HG03469 (cell line): ENCODE data around the gene TEX26.

Source experiments
- ATAC-seq: cut with Tn5 transposase; IDR thresholded peaks from one replicate; pipeline ENCODE4 v1.9.1; 2021; ENCODE audit warnings: mild to moderate bottlenecking, moderate library complexity, moderate number of reproducible peaks; ENCODE audit not compliant: unreplicated experiment

Gene TEX26

GRCh38 chr13:30974350-30974749, 41.9 kb downstream of the TEX26 start:
- no peak for ATAC-seq

DNA sequence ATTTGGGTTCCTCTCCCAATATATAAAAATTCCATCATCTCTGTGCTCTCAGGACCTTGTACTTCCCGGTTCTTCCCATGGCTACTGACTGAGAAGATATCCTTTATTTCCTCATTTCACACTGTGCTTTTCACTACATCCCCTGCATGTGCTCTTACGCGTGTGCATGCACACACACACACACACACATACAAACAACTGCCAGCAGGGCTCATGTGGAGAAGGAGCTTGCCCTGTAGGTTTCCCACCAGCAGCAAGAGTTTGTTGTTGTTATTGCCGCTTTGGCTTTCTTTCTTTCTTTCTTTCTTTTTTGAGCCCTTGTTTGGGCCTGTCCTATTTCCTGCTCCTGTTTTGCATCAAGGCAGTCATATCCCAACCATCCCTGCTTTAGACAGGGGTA, 43.6 kb downstream of the TEX26 start:
- ATAC-seq: no peak

- no peak for ATAC-seq
These were observed 46.8 kb downstream of the TEX26 start for GRCh38 chr13:30978981-30979956.

GRCh38 chr13:30982506-30982905, 50.0 kb downstream of the TEX26 start:
- no peak for ATAC-seq

DNA sequence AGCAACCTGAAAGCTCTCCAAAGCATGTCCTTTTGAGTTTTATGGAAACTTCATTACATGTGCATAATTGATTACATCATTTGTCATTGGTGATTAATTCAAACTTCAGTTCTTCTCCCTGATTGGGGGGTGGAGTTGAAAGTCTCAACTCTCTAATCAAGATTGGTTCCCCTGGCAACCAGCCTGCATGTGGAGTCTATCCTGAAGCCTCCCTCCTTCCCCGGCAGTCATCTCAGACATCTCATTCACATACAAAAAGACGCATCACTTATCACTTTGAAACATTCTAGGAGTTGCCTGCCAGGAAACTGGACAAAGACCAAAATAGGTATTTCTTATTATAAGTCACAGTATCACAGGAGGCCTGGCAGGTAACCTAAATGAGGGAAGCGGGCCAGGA, 50.5 kb downstream of the TEX26 start:
- ATAC-seq: no peak

DNA sequence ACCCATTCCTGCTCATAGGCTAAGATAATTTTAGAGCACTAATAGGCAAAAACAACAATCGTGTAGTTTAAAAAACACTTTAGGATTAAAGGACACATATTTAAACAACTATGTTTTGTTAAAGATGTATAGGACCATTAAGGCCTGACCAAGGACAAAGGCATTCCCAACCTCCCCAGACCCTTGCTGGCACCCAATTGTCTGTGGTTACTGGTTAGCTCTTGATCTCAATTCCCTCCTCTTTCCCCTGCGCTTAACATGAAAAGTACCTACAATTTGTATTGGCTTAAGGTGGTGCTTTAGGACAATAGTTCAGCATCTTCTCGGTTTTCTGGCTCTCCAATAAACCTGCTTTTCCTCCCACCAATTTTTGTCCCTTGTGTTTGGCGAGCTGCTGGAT, 51.0 kb downstream of the TEX26 start:
- ATAC-seq: no peak

DNA sequence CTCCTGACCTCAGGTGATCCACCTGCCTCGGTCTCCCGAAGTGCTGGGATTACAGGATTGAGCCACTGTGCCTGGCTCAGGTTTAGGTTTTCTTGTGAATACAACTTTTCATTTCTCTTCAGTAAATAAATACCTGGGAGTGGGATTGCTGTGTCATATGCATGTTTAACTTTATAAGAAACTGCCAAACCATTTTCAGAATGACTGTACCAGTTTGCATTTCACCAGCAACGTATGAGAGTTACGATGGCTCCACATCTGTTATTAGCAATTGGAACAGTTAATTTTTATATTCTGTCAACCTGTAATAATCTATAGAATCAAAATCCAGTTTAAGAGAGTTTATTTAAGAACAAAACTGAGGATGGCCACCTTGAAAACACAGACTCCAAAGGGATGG, 52.2 kb downstream of the TEX26 start:
- no peak for ATAC-seq

- no peak for ATAC-seq
These were observed 53.3 kb downstream of the TEX26 start for GRCh38 chr13:30985637-30986205.

- no peak for ATAC-seq
These were observed 58.7 kb downstream of the TEX26 start for GRCh38 chr13:30991184-30991583.

GRCh38 chr13:30991922-30992321, 59.5 kb downstream of the TEX26 start:
- ATAC-seq: no peak

DNA sequence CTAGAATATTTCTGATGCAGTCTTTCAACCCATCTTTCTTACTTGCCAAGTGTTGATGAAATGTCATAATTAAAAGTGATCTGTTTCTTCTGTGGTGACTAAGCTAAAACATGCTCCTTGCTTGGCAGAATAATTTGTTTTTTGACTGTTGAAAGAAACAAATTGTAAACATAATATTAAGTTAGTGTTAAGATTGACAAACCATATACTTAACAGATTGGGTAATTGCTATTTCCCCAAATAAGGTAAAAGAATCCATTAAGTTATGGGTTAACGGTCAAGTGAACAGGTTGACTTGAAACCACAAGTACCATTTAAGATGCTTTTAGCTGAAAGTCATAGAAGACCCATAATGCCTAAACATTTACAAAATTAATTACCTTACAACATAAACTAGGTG, 62.9 kb downstream of the TEX26 start:
- ATAC-seq: no peak

GRCh38 chr13:30997697-30998096, 65.2 kb downstream of the TEX26 start:
- ATAC-seq: no peak

DNA sequence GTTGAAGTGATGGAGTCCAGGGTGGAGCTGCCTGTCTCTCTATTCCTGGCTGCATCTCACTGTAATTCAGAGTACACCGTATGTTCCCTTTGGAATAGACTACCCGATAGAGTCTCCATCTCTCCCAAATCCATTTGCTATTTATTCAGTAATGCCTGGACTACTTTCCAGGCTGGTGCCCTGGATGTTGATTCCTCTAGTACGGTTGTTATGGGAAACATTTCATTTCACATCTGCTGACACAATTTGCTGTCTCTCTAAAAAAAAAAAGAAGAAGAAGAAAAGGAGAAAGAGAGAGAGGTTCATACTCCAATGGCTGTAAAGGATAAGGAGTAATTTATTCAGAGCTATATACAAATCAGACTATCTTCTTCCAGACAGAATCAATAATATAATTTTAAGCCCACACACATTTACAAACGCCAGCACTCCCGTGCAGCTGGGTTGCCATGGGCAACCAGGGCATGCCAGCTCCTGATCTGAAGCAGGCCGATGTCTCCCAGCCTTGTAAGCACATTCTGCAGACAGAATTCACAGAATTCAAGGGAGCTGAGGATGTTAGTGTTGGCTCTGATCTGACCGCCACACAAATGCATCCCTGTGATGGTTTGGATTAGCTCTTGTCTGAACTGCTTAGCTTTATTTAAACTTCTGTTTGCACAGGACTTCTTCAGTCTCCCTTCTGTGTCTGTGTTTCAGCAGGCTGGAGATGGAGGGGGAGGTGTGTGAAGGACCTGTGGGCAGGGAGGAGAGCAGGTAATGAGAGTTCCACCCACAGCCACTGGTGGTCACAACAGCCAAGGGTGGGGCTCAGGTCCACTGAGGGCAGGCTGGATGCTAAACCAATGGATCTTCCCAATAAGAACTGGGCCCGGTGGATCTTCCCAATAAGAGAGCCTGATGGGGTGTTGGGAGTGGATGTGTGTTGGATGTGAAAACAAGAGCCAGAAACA, 66.0 kb downstream of the TEX26 start:
- no peak for ATAC-seq

GRCh38 chr13:31000889-31001288, 68.4 kb downstream of the TEX26 start:
- ATAC-seq: no peak

- ATAC-seq: no peak
These were observed 69.2 kb downstream of the TEX26 start for GRCh38 chr13:31001647-31002046.

DNA sequence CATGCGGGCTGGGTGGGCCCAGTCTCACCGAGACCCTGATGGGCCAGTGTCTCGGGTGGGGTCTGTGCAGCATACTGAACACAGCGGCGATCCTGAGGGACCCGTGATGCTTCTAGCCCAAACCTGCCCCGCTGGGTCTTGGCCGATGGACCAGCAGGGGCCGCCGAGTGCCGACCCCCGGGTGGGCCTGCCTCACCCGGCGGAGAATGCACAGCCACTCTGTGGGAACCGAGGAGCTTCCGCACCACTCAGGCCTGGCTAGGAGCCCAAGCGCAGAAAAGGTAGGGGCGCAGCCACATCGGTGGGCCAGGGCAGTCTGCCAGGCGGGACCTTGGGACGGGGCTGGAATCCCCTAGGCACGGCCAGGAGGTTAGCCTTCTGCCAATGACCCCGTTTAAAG, 72.6 kb downstream of the TEX26 start:
- no peak for ATAC-seq

DNA sequence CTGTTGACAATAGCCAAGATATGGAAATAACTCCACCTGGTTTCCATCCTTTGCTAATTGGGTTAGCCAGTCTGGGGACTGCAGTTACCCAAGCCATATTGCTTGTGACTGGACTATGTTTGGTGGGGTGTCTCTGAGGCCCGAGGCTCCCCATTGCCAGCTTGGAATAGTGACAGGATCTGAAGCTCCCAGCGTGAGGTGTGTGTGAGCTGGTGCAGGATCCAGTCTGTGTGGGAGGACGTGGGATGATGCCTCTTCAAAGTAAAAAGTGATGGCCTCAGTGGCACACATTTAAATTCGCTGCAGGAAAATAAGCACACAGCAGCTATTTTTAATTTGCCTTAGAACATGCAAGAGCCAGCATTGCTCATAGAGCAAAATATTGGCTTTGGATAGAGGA, 75.0 kb downstream of the TEX26 start:
- no peak for ATAC-seq

DNA sequence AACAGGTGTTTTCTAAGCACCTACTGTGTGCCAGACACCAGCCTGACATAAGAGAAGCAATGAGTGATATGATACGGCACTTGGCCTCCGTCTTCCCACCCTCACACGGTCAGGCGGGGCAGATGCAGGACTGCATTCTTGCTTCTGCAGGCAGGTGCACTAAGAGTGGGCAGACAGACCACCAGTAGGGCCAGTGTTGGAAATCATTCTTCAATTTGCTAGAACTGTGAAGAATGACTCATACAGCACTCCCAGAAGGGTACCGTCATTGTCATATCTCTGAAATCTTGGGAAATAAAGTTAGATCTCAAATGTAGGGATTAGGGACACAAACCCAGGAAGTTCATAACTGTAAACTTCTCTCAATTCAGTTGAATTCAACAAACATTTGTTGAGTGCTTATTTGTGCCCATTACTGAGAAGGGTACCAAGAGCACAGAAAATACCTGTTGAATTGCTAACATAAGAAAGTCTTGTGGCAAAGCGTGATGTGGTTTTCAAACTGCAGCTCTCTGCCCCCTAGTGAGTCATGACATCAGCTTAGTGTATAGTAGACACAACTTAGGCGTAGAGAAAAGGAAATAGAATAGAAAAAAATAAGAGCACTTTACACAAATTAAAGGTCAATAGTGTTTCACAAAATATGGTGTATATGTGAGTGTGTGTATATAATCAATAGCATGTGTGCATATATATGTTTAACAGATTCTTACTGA, 76.1 kb downstream of the TEX26 start:
- no peak for ATAC-seq

- no peak for ATAC-seq
These were observed 76.7 kb downstream of the TEX26 start for GRCh38 chr13:31009166-31009565.

DNA sequence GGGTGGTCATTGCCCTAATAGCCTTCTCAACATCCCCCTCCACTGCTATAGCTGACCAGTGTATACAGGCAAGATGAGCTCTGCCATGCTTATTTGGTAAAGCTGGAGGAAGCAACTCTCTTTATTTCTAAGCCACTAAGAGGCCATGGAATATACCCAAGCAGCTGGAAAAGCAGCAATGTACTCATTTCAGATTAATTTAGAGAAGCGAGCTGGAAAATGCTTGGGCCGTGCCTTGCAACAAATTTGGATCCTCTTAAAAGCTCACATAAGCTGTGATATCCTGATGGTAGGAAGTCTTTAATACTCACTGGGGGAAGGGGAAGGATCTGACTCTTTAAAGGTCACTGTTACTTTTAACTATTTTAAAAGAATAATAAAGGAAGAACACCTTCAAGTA, 77.8 kb downstream of the TEX26 start:
- ATAC-seq: no peak
